ENCODE data around the gene SUZ12. TPM values are rescaled to one million over a fixed set of nuclear protein-coding genes. Genes with fewer than 3 reads are reported as not detected.

Gene SUZ12
- total and polyA plus RNA-seq, 9 of the 15 experiments (the other 6 are each of a cell fraction or from before 2014, with no cell fraction given): 19.5 to 64.3 (median 47.2) TPM

- H3K36me3 ChIP-seq (ENCODE audit: control insufficient read depth, insufficient read depth, low read length): no peaks in the 10 kb centered on the region
- intact Hi-C loops (cut with micrococcal nuclease) (no loop called here), in situ Hi-C loops (cut with MboI) (no loop called here)
- BruUV-seq (replicated peaks): no TSS peak
- no peak overlapping the region for H3K4me3 ChIP-seq
- FAIRE-seq (no peak), ATAC-seq (no peak), DNase-seq (ENCODE audit: extremely low read depth in 1 of 4, low spot score in 3 of 4) (no peak)
- ChIA-PET CTCF (ENCODE audit: low intra/inter-chr PET ratio) (no interaction called here), POLR2A (interaction anchor here (0.6 kb wide), 1 partner anchor 99 kb away, joined by 3 read pairs; no protein-coding TSS in a partner anchor)
- no peak overlapping the region for H2AFZ ChIP-seq (ENCODE audit: low read depth, low read length)
- no peak overlapping the region for H3K27ac ChIP-seq (ENCODE audit: extremely low read depth, low read depth, low read length)
- TF ChIP-seq ETV1 (tag; conservative IDR thresholded peaks at IDR 0.05; ENCODE audit: low read depth) (no peak), OTX1 (CRISPR knock-in tag; IDR thresholded peaks at IDR 0.05) (no peak), EGR1 (conservative IDR thresholded peaks at IDR 0.05) (no peak), CHD2 (IDR thresholded peaks at IDR 0.05; ENCODE audit: low read depth, low read length) (no peak), KAT7 (CRISPR knock-in tag; IDR thresholded peaks at IDR 0.05; ENCODE audit: borderline replicate concordance) (no peak), E2F4 (CRISPR knock-in tag; IDR thresholded peaks at IDR 0.05; ENCODE audit: low read depth) (no peak), MNT (conservative IDR thresholded peaks at IDR 0.05) (no peak), ZBTB34 (CRISPR knock-in tag; IDR thresholded peaks at IDR 0.05) (no peak), EP300 (IDR thresholded peaks at IDR 0.05; ENCODE audit: low read length) (no peak), E2F1 (CRISPR knock-in tag; IDR thresholded peaks at IDR 0.05) (no peak)
- no peaks in the 10 kb centered on the region for H3K27me3 ChIP-seq (ENCODE audit: control insufficient read depth in 2 of 2, insufficient read depth in 2 of 2, low read length in 2 of 2)
- H3K4me2 ChIP-seq (ENCODE audit: insufficient read depth, low read length): no peak overlapping the region
- H4K20me1 ChIP-seq (replicated peaks; ENCODE audit: control insufficient read depth, insufficient read depth, low read length): no peaks in the 10 kb centered on the region
- H3K9me1 ChIP-seq (ENCODE audit: control insufficient read depth, insufficient read depth, low read length): no peaks in the 10 kb centered on the region
- no peaks in the 10 kb centered on the region for H3K9me3 ChIP-seq (replicated peaks; ENCODE audit: control insufficient read depth, insufficient read depth, low read depth, low read length)
- H3K9ac ChIP-seq (ENCODE audit: insufficient read depth in 1 of 2, low read depth in 2 of 2, low read length in 2 of 2): no peak overlapping the region
- H3K79me2 ChIP-seq (ENCODE audit: control insufficient read depth, insufficient read depth, low read length): no peaks in the 10 kb centered on the region
- 65% methylated on average over 4 of the region's 4 CpGs for WGBS (ENCODE audit: insufficient coverage, low coverage, missing lambda C conversion rate)
- no peaks in the 10 kb centered on the region for H3K4me1 ChIP-seq (replicated peaks in 1 of 2; ENCODE audit: control insufficient read depth in 2 of 2, insufficient read depth in 2 of 2, low read length in 2 of 2)
Observed at GRCh38 chr17:31918701-31919128, 18.1 kb upstream of the SUZ12 start.

All from K562 (cell line).